ENCODE results near the gene SNRPF. TPM values are rescaled to one million over a fixed set of nuclear protein-coding genes. Genes with fewer than 3 reads are reported as not detected.
A peak's percentile ranks its signal among the peaks of the same experiment; 100 is the strongest.
"Not testable (repeated sequence)": the region's sequence is repeated elsewhere in the genome, so short reads cannot be mapped to it uniquely, and the experiment has no call there.

The SNRPF gene
- total RNA-seq, 1 donor from 2014 or later = 48.5 TPM

DNA sequence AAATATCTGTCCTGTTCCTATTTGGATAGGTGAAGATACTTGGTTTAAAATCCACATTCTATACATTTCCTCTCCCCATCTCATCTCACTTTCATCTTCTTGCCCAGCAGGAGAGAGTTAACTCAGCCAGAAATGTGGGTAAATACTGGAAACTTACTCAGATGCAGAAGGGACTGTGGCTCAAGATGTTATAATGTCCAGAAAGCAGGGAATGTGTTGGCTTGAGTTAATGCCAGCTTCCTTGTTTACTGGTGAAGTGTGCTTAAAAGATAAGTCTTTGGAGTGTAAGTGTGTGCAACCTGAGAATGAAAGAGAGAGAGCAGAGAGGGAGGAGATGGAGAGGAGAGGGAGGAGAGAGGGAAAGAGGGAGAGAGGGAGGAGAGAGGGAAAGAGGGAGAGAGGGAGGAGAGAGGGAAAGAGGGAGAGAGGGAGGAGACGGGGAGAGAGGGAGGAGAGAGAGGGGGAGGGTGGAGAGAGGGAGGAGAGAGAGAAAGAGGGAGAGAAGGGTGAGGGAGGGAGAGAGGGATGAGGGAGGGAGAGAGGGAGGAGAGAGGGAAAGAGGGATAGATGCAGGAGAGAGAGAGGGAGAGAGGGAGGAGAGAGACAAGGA, 22.0 kb upstream of the SNRPF start:
- no peaks in the 10 kb centered on the region for H3K9me3 Mint-ChIP-seq (ENCODE audit: low read depth)
- DNase-seq (ENCODE audit: low spot score, unreplicated experiment) = no peak
- H3K27ac Mint-ChIP-seq = no peak overlapping the region
- H3K4me1 Mint-ChIP-seq (ENCODE audit: low read depth) = peaks cover 2% of the 10 kb centered on the region
- peaks cover 5% of the 10 kb centered on the region for H3K27me3 Mint-ChIP-seq
- H3K4me3 Mint-ChIP-seq (ENCODE audit: low read depth) = no peak overlapping the region
- TF ChIP-seq CTCF (IDR thresholded peaks at IDR 0.05; ENCODE audit: unreplicated experiment) = no peak
- H3K36me3 Mint-ChIP-seq (ENCODE audit: insufficient read depth) = no peaks in the 10 kb centered on the region

DNA sequence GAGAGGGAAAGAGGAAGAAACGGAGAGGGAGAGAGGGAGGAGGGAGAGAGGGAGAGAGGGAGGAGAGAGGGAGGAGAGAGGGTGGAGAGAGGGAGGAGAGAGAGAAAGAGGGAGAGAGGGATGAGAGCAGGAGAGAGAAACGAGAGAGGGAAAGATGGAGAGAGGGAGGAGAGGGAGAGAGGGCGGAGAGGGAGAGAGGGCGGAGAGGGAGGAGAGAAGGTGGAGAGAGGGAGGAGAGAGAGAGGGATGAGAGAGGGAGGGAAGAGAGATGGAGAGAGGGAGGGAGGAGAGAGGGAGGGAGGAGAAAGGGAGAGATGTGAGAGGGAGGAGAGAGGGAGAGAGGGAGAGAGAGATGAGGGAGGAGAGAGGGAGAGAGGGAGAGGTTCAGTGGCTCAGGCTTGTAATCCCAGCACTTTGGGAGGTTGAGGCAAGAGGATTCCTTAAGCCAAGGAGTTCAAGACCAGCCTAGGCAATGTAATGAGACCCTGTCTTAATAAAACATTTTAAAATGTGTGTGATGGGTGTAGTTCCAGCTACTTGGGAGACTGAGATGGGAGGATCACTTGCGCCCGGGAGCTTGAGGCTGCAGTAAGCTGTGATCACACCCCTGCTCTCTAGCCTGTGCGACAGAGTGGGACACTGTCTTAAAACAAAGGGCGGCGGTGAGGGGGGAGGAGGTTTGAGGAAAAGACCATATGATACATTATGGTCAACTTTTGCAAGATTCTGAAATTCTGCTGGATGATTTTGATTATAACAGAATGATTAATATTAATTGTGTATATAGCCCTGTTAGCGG, 21.3 kb upstream of the SNRPF start:
- TF ChIP-seq CTCF (IDR thresholded peaks at IDR 0.05; ENCODE audit: unreplicated experiment) = no peak
- Mint-ChIP-seq H3K36me3 (ENCODE audit: insufficient read depth) (no peaks in the 10 kb centered on the region), H3K27ac (no peak overlapping the region), H3K9me3 (ENCODE audit: low read depth) (no peaks in the 10 kb centered on the region), H3K4me1 (ENCODE audit: low read depth) (peaks cover 2% of the 10 kb centered on the region), H3K27me3 (peaks cover 5% of the 10 kb centered on the region), H3K4me3 (ENCODE audit: low read depth) (no peak overlapping the region)
- DNase-seq (ENCODE audit: low spot score, unreplicated experiment) = no peak

- no peak for TF ChIP-seq CTCF (IDR thresholded peaks at IDR 0.05; ENCODE audit: unreplicated experiment)
Observed at GRCh38 chr12:95838125-95838524, 20.6 kb upstream of the SNRPF start.

DNA sequence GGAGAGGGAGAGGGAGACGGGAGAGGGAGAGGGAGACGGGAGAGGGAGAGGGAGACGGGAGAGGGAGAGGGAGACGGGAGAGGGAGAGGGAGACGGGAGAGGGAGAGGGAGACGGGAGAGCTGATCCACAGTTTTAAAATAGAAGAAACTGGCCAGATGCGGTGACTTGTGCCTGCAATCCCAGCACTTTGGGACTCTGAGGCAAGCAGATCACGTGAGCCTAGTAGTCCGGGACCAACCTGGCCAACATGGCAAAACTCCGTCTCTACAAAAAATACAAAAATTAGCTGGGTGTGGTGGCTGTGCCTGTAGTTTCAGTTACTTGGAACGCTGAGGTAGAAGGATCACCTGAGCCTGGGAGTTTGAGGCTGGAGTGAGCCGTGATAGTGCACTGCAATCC, 16.3 kb upstream of the SNRPF start:
- not testable (repeated sequence) for H3K27ac Mint-ChIP-seq; H3K4me3 Mint-ChIP-seq (ENCODE audit: low read depth); H3K27me3 Mint-ChIP-seq; H3K36me3 Mint-ChIP-seq (ENCODE audit: insufficient read depth); H3K9me3 Mint-ChIP-seq (ENCODE audit: low read depth); DNase-seq (ENCODE audit: low spot score, unreplicated experiment); H3K4me1 Mint-ChIP-seq (ENCODE audit: low read depth)

More at GRCh38 chr12:95838125-95838524, 20.6 kb upstream of the SNRPF start:
- H3K4me1 Mint-ChIP-seq (ENCODE audit: low read depth) = peaks cover 2% of the 10 kb centered on the region
- H3K27me3 Mint-ChIP-seq = peaks cover 5% of the 10 kb centered on the region
- H3K36me3 Mint-ChIP-seq (ENCODE audit: insufficient read depth) = no peaks in the 10 kb centered on the region
- no peak overlapping the region for H3K4me3 Mint-ChIP-seq (ENCODE audit: low read depth)
- no peak for DNase-seq (ENCODE audit: low spot score, unreplicated experiment)
- no peaks in the 10 kb centered on the region for H3K9me3 Mint-ChIP-seq (ENCODE audit: low read depth)
- no peak overlapping the region for H3K27ac Mint-ChIP-seq

- H3K27ac Mint-ChIP-seq = peak overlapping the region; percentile 0
- peak; percentile 37 for TF ChIP-seq CTCF (IDR thresholded peaks at IDR 0.05; ENCODE audit: unreplicated experiment)
- H3K4me1 Mint-ChIP-seq (ENCODE audit: low read depth) = peaks cover 4% of the 10 kb centered on the region
- no peak for DNase-seq (ENCODE audit: low spot score, unreplicated experiment)
- H3K36me3 Mint-ChIP-seq (ENCODE audit: insufficient read depth) = no peaks in the 10 kb centered on the region
- no peaks in the 10 kb centered on the region for H3K9me3 Mint-ChIP-seq (ENCODE audit: low read depth)
- no peaks in the 10 kb centered on the region for H3K27me3 Mint-ChIP-seq
- no peak overlapping the region for H3K4me3 Mint-ChIP-seq (ENCODE audit: low read depth)
Observed at GRCh38 chr12:95848575-95849388, 10.0 kb upstream of the SNRPF start.

All from progenitor cell of endocrine pancreas (in vitro differentiated cells).